H1 (cell line): ENCODE results near the gene INAFM2. TPM values are rescaled to one million over a fixed set of nuclear protein-coding genes. Genes with fewer than 3 reads are reported as not detected.

Experiments used
- SRF ChIP-seq: IDR thresholded peaks from 2 replicates; pipeline ENCODE4 v1.6.1; 2011; ENCODE audit warnings: mild to moderate bottlenecking, low read depth, low read length, moderate library complexity
- TEAD4 ChIP-seq: IDR thresholded peaks from 2 replicates; pipeline ENCODE4 v1.6.1; 2012; ENCODE audit warnings: low read depth, low read length, inconsistent platforms, mixed read lengths
- polyA plus RNA-seq, 7 experiments: library from polyadenylated mRNA; depleted of rRNA in 3 of 7; stranded (reverse) in 5 of 7; unstranded in 2 of 7; fragments of >200 nt in 5 of 7; fragments of 200-250 nt in 2 of 7; gene quantifications; 1 replicate in 5 of 7; 2 replicates in 1 of 7; 4 replicates in 1 of 7; pipeline versions ENCODE4 v1.2.1 to v1.2.3, GENCODE V29; 2011 to 2013; ENCODE audit warnings: missing spikeins in 2 of 7, mixed read lengths in 2 of 7
- total RNA-seq: library from RNA; stranded (reverse); fragmentation: NEBNext Ultra II Directional; extraction: Animal tissue kit (Norgen Biotek cat#: 25700); gene quantifications from 2 replicates; pipeline ENCODE4 v1.2.1, GENCODE V29; 2021
- TF ChIP-seq, protein P1 (sequence below), 3 experiments: IDR thresholded peaks; 1 replicate in 2 of 3; 2 replicates in 1 of 3; pipeline versions ENCODE4 v1.5.1 to v1.6.1; 2011; ENCODE audit warnings: low read length in 3 of 3, mild to moderate bottlenecking in 3 of 3, inconsistent platforms in 2 of 3, low read depth in 1 of 3, moderate library complexity in 1 of 3; ENCODE audit not compliant: insufficient read depth in 1 of 3; ENCODE audit errors: control extremely low read depth in 1 of 3
- TF ChIP-seq, protein P2 (sequence below): IDR thresholded peaks from 2 replicates; pipeline ENCODE4 v1.6.1; 2012; ENCODE audit warnings: inconsistent platforms

The INAFM2 gene
- total and polyA plus RNA-seq, 2 of the 8 experiments (the other 6 are each of a cell fraction or from before 2014, with no cell fraction given), result 15.3 to 35.1 TPM

DNA sequence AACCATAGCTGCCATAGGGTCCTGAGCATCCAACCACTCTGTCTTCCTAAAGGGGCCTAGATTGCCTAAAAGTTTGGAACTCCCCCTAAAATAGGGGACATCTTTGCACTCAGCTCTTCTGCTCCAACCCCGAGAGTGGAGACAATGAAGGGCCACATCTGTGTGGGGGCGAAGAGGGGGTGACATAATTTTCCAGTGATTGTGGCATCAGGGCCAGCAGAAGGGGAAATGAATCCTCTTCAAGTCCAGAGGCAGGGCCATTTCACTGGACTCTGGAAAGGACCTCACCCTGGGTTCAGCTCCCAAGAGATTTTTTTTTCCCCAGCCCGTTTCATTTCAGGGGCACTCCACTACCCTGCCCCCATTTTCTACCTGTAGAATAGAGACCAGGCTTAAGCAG lies 36.0 kb upstream of the INAFM2 start (continued):
- TF ChIP-seq, protein P1, sequence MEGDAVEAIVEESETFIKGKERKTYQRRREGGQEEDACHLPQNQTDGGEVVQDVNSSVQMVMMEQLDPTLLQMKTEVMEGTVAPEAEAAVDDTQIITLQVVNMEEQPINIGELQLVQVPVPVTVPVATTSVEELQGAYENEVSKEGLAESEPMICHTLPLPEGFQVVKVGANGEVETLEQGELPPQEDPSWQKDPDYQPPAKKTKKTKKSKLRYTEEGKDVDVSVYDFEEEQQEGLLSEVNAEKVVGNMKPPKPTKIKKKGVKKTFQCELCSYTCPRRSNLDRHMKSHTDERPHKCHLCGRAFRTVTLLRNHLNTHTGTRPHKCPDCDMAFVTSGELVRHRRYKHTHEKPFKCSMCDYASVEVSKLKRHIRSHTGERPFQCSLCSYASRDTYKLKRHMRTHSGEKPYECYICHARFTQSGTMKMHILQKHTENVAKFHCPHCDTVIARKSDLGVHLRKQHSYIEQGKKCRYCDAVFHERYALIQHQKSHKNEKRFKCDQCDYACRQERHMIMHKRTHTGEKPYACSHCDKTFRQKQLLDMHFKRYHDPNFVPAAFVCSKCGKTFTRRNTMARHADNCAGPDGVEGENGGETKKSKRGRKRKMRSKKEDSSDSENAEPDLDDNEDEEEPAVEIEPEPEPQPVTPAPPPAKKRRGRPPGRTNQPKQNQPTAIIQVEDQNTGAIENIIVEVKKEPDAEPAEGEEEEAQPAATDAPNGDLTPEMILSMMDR (IDR thresholded peaks at IDR 0.05; ENCODE audit: control extremely low read depth in 1 of 3, insufficient read depth in 1 of 3, low read depth in 1 of 3, low read length in 3 of 3), result no peak
- TF ChIP-seq, protein P2, sequence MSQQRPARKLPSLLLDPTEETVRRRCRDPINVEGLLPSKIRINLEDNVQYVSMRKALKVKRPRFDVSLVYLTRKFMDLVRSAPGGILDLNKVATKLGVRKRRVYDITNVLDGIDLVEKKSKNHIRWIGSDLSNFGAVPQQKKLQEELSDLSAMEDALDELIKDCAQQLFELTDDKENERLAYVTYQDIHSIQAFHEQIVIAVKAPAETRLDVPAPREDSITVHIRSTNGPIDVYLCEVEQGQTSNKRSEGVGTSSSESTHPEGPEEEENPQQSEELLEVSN, result no peak
- TF ChIP-seq SRF (no peak), TEAD4 (no peak)
